Neuron (in vitro differentiated cells): ENCODE results near the gene NCAN.
A peak's percentile ranks its signal among the peaks of the same experiment; 100 is the strongest.
"Not testable (repeated sequence)": the region's sequence is repeated elsewhere in the genome, so short reads cannot be mapped to it uniquely, and the experiment has no call there.

Source experiments
- H2AFZ ChIP-seq: one replicate; pipeline ENCODE4 v1.6.1; 2013; ENCODE audit warnings: low read depth, mild to moderate bottlenecking, inconsistent platforms, low read length, moderate library complexity
- H3K27me3 ChIP-seq: one replicate; pipeline ENCODE4 v1.6.1; 2013; ENCODE audit warnings: low read length; ENCODE audit not compliant: insufficient read depth
- H3K36me3 ChIP-seq: one replicate; pipeline ENCODE4 v1.6.1; 2013; ENCODE audit warnings: low read length; ENCODE audit not compliant: insufficient read depth
- H3K4me1 ChIP-seq: one replicate; pipeline ENCODE4 v1.6.1; 2013; ENCODE audit warnings: low read length; ENCODE audit not compliant: insufficient read depth
- H3K4me3 ChIP-seq: 2 replicates; pipeline ENCODE4 v1.5.1; 2013; ENCODE audit warnings: mild to moderate bottlenecking, low read length, moderate library complexity
- H3K9me3 ChIP-seq: one replicate; pipeline ENCODE4 v1.6.1; 2013; ENCODE audit warnings: low read length

The NCAN gene

GRCh38 chr19:19240476-19240875 is 28.7 kb downstream of the NCAN start:
- no peak overlapping the region for H2AFZ ChIP-seq
- H3K9me3 ChIP-seq = peaks cover 8% of the 10 kb centered on the region
- no peaks in the 10 kb centered on the region for H3K4me1 ChIP-seq
- peaks cover 46% of the 10 kb centered on the region for H3K36me3 ChIP-seq
- no peak overlapping the region for H3K4me3 ChIP-seq
- H3K27me3 ChIP-seq = no peaks in the 10 kb centered on the region

GRCh38 chr19:19250196-19250801 is 38.5 kb downstream of the NCAN start:
- Histone ChIP-seq H3K9me3 (no peaks in the 10 kb centered on the region), H3K27me3 (no peaks in the 10 kb centered on the region)

GRCh38 chr19:19253409-19253808 is 41.7 kb downstream of the NCAN start:
- not testable (repeated sequence) for H2AFZ ChIP-seq, H3K9me3 ChIP-seq, H3K4me3 ChIP-seq, H3K27me3 ChIP-seq
- peaks cover 30% of the 10 kb centered on the region for H3K36me3 ChIP-seq
- peaks cover 18% of the 10 kb centered on the region for H3K4me1 ChIP-seq

More at GRCh38 chr19:19250196-19250801, 38.5 kb downstream of the NCAN start:
- Histone ChIP-seq H2AFZ (no peak overlapping the region), H3K36me3 (peaks cover 41% of the 10 kb centered on the region), H3K4me1 (no peaks in the 10 kb centered on the region), H3K4me3 (no peak overlapping the region)

- Histone ChIP-seq H3K27me3 (no peaks in the 10 kb centered on the region), H2AFZ (no peak overlapping the region), H3K4me1 (peaks cover 18% of the 10 kb centered on the region), H3K36me3 (peaks cover 2% of the 10 kb centered on the region), H3K9me3 (peaks cover 8% of the 10 kb centered on the region), H3K4me3 (no peak overlapping the region)
Measured at GRCh38 chr19:19256072-19256969, 44.6 kb downstream of the NCAN start.

DNA sequence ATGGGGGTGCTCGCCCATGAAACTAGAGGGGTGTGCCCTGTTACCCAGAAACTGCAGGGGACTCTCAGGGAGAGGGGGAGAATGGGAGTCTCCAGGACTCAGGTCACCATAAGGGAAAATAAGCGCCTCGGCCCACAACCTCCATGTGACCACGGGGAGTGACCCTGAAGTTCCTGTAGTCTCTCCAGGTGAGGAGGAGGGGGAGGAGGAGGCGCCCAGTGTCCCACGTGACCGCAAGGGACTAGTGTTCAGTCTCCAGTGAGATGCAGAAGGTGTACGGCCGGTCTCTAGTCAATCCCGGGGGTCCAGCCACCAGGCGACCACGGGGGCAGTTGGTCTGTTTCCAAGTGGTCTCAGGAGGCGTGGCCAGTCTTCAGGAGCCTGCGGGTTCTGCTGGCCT is 45.4 kb downstream of the NCAN start:
- peaks cover 3% of the 10 kb centered on the region for H3K27me3 ChIP-seq
- H2AFZ ChIP-seq = no peak overlapping the region
- peaks cover 22% of the 10 kb centered on the region for H3K4me1 ChIP-seq
- no peak overlapping the region for H3K4me3 ChIP-seq
- no peaks in the 10 kb centered on the region for H3K36me3 ChIP-seq
- H3K9me3 ChIP-seq = peaks cover 8% of the 10 kb centered on the region

DNA sequence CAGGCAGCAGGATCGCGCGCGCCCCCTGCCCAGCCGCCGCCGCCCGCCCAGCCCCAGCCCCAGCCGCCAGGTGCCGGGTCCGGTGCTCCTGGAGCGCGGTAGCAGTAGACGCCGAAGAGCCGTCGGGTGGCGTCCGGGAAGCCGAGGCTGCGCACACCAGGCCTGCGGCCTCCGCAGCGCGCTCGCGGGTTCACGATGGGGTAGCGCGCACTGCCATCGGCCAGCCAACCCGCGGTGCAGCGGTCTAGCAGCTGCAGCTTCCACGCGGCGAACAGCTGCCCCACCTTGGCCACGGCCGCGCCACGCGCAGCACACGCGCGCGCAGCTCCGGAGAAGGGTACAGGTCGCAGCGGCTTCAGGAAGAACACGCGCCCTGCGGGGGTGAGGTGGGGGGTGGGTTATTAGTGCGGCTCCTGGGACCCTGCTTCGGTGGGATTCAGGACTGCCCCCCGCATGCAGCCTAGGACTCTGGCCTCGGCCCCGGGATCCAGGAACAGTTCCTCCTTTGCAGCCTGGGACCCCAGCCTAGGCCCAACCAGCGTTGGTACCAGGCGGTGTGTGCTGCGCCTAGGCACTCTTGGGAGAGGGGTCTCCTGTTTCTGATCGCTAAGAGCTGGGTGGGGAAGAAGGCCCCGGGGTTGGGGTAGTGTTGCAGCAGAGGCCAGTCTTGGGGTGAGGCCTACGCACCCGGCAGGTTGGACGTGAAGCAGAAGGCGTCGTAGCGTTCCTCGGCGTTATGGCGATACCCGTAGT is 46.3 kb downstream of the NCAN start:
- H3K4me3 ChIP-seq = no peak overlapping the region
- peaks cover 10% of the 10 kb centered on the region for H3K27me3 ChIP-seq
- H3K4me1 ChIP-seq = peaks cover 25% of the 10 kb centered on the region
- H3K36me3 ChIP-seq = no peaks in the 10 kb centered on the region
- H3K9me3 ChIP-seq = peaks cover 8% of the 10 kb centered on the region
- H2AFZ ChIP-seq = no peak overlapping the region

GRCh38 chr19:19258589-19259338 is 47.0 kb downstream of the NCAN start:
- peaks cover 12% of the 10 kb centered on the region for H3K27me3 ChIP-seq
- peaks cover 25% of the 10 kb centered on the region for H3K4me1 ChIP-seq
- no peaks in the 10 kb centered on the region for H3K36me3 ChIP-seq
- no peak overlapping the region for H3K4me3 ChIP-seq
- H3K9me3 ChIP-seq = peaks cover 8% of the 10 kb centered on the region
- no peak overlapping the region for H2AFZ ChIP-seq

GRCh38 chr19:19259741-19260140 is 48.0 kb downstream of the NCAN start:
- Histone ChIP-seq H3K36me3 (no peaks in the 10 kb centered on the region), H3K27me3 (peaks cover 12% of the 10 kb centered on the region), H2AFZ (no peak overlapping the region), H3K4me3 (no peak overlapping the region), H3K9me3 (peaks cover 8% of the 10 kb centered on the region), H3K4me1 (peaks cover 25% of the 10 kb centered on the region)

- Histone ChIP-seq H3K36me3 (no peaks in the 10 kb centered on the region), H3K4me1 (peaks cover 23% of the 10 kb centered on the region), H2AFZ (no peak overlapping the region), H3K9me3 (peaks cover 8% of the 10 kb centered on the region), H3K4me3 (no peak overlapping the region), H3K27me3 (peaks cover 12% of the 10 kb centered on the region)
Measured at GRCh38 chr19:19260417-19261214, 48.9 kb downstream of the NCAN start.

DNA sequence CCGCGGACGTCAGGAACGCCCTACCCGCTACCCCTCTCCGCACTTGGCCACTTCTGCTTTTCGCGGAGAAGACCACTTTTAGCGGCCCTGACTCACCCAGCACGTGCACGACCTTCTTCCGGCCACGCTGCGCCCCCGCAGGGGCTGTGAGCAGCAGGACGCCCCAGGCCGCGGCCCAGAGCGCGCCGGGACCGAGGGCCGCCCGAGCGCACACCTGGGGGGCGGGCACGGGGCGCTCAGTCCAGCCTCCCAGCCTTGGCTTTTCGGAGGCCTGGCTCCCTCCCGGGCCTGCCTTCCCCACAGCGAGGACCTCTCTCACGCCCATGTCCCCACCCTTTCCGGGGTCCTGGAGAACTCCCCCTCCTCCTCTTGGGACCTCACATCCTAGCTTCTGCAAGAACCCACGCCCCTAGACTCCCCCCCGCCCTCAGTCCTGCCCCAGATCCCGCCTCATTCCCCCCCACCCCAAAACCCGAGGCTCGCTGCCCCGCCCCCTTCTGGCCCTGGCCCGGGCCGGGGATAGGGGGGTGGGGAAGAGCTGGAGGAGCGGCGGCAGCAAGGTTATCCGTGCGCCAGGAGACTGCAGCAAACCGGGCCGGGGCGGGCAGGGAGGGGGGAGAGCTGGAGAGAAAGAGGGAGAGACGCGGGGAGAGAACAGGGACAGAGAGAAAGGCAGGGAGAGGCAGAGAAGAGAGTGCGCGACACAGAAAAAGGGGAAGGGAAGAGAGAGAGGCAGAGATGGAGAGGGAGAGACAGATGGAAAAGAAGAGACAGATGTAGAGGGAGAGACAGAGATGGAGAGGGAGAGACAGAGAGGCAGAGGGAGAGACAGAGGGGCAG is 49.8 kb downstream of the NCAN start:
- Histone ChIP-seq H3K36me3 (no peaks in the 10 kb centered on the region), H3K4me3 (peak overlapping the region; percentile 31), H3K9me3 (peaks cover 8% of the 10 kb centered on the region), H3K27me3 (peaks cover 12% of the 10 kb centered on the region), H2AFZ (peak overlapping the region; percentile 65), H3K4me1 (peaks cover 14% of the 10 kb centered on the region)

GRCh38 chr19:19262190-19263057 is 50.7 kb downstream of the NCAN start:
- H3K4me1 ChIP-seq = peaks cover 7% of the 10 kb centered on the region
- peaks cover 12% of the 10 kb centered on the region for H3K27me3 ChIP-seq
- peak overlapping the region; percentile 65 for H2AFZ ChIP-seq
- H3K36me3 ChIP-seq = no peaks in the 10 kb centered on the region
- peak overlapping the region; percentile 31 for H3K4me3 ChIP-seq
- H3K9me3 ChIP-seq = peaks cover 5% of the 10 kb centered on the region
